ENCODE results near the gene TBCCD1. TPM values are rescaled to one million over a fixed set of nuclear protein-coding genes. Genes with fewer than 3 reads are reported as not detected.
"Not testable (repeated sequence)": the region's sequence is repeated elsewhere in the genome, so short reads cannot be mapped to it uniquely, and the experiment has no call there.

Gene TBCCD1
- total RNA-seq, 1 donor, result 8.4 TPM

DNA sequence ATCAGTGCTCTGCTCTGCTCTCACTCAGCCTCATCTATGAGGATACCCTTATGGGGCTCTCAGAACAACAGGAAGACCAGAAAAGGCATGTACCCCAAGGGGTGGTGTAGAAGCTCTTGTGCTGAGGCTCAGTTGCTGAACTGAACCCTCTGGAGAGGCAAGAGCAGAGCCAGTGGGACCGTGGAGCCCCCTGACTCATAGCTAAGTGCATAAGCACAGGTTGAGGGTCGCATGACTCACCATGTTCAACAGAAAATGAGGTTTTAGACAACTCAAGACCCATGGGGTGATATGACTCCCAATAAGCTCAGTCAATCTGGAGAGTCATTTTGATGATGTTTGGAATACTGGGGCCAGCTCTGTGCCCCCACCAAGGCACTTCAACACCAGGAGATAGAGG is 60.3 kb downstream of the TBCCD1 start:
- Histone ChIP-seq H3K4me1 (ENCODE audit: insufficient read depth, low read length) (no peaks in the 10 kb centered on the region), H3K27me3 (ENCODE audit: insufficient read depth, low read length) (no peaks in the 10 kb centered on the region), H3K4me3 (ENCODE audit: low read length) (no peak overlapping the region), H3K9me3 (ENCODE audit: low read depth, low read length) (no peaks in the 10 kb centered on the region)

- Histone ChIP-seq H3K27me3 (ENCODE audit: insufficient read depth, low read length) (no peaks in the 10 kb centered on the region), H3K9me3 (ENCODE audit: low read depth, low read length) (no peaks in the 10 kb centered on the region)
These were observed 60.9 kb downstream of the TBCCD1 start for GRCh38 chr3:186506191-186506739.

GRCh38 chr3:186502966-186503712 is 64.0 kb downstream of the TBCCD1 start:
- no peaks in the 10 kb centered on the region for H3K4me1 ChIP-seq (ENCODE audit: insufficient read depth, low read length)
- no peak overlapping the region for H3K4me3 ChIP-seq (ENCODE audit: low read length)
- H3K9me3 ChIP-seq (ENCODE audit: low read depth, low read length), result no peaks in the 10 kb centered on the region
- no peaks in the 10 kb centered on the region for H3K27me3 ChIP-seq (ENCODE audit: insufficient read depth, low read length)

More at GRCh38 chr3:186506191-186506739, 60.9 kb downstream of the TBCCD1 start:
- H3K4me1 ChIP-seq (ENCODE audit: insufficient read depth, low read length), result no peaks in the 10 kb centered on the region
- no peak overlapping the region for H3K4me3 ChIP-seq (ENCODE audit: low read length)

GRCh38 chr3:186502138-186502948 is 64.8 kb downstream of the TBCCD1 start:
- no peaks in the 10 kb centered on the region for H3K27me3 ChIP-seq (ENCODE audit: insufficient read depth, low read length)
- no peaks in the 10 kb centered on the region for H3K4me1 ChIP-seq (ENCODE audit: insufficient read depth, low read length)
- H3K4me3 ChIP-seq (ENCODE audit: low read length), result no peak overlapping the region
- H3K9me3 ChIP-seq (ENCODE audit: low read depth, low read length), result no peaks in the 10 kb centered on the region

DNA sequence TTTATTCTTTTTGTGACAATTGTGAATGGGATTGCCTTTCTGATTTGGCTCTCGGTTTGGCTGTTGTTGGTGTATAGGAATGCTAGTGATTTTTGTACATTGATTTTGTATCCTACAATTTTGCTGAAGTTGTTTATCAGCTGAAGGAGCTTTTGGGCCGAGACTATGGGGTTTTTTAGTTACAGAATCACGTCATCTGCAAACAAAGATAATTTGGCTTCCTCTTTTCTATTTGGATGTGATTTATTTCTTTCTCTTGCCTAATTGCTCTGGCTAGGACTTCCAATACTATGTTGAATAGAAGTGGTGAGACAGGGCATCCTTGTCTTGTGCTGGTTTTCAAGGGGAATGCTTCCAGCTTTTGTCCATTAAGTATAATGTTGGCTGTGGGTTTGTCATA is 67.2 kb downstream of the TBCCD1 start:
- not testable (repeated sequence) for H3K4me1 ChIP-seq (ENCODE audit: insufficient read depth, low read length); H3K27me3 ChIP-seq (ENCODE audit: insufficient read depth, low read length); H3K9me3 ChIP-seq (ENCODE audit: low read depth, low read length); H3K4me3 ChIP-seq (ENCODE audit: low read length)

DNA sequence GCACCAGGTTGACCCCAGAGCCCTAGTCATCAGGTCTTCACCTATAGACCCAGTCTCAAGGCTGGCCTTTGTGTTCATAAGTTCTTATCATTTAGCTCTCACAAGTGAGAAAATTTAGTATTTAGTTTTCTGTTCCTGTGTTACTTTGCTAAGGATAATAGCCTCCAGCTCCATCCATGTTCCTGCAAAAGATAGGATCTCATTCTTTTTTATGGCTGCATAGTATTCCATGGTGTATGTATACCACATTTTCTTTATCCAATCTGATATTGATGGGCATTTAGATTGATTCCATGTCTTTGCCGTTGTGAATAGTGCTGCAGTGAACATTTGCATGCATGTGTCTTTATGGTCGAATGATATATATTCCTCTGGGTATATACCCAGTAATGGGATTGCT is 69.1 kb downstream of the TBCCD1 start:
- not testable (repeated sequence) for H3K4me3 ChIP-seq (ENCODE audit: low read length); H3K4me1 ChIP-seq (ENCODE audit: insufficient read depth, low read length); H3K27me3 ChIP-seq (ENCODE audit: insufficient read depth, low read length); H3K9me3 ChIP-seq (ENCODE audit: low read depth, low read length)

GRCh38 chr3:186497608-186498007 is 69.5 kb downstream of the TBCCD1 start:
- H3K9me3 ChIP-seq (ENCODE audit: low read depth, low read length), result no peaks in the 10 kb centered on the region
- H3K4me3 ChIP-seq (ENCODE audit: low read length), result no peak overlapping the region
- no peaks in the 10 kb centered on the region for H3K27me3 ChIP-seq (ENCODE audit: insufficient read depth, low read length)
- no peaks in the 10 kb centered on the region for H3K4me1 ChIP-seq (ENCODE audit: insufficient read depth, low read length)

DNA sequence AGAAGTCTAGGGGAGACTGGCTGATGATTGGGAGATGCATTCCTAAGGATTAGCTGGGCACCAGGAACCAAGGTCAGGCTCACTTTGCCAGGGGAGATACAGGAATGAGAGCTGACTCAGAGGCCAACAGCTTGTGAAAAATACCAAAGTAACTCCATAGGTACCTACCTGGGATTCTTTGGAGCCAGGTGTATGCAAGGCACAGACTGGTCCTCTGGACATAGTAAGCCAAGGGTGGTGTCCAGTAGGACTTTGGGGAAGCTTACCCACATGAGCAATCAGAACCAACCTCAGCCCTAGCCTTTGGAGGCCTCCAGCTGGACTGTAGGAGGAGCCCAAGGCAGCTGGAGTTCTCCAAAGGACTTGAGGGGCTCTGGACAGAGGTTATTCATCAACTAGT is 70.5 kb downstream of the TBCCD1 start:
- Histone ChIP-seq H3K27me3 (ENCODE audit: insufficient read depth, low read length) (no peaks in the 10 kb centered on the region), H3K9me3 (ENCODE audit: low read depth, low read length) (no peaks in the 10 kb centered on the region), H3K4me1 (ENCODE audit: insufficient read depth, low read length) (no peaks in the 10 kb centered on the region), H3K4me3 (ENCODE audit: low read length) (no peak overlapping the region)

Other genes with a start within 250 kb of the TBCCD1 start
- gene DGKG, start 205.1 kb downstream of the TBCCD1 start, total RNA-seq, result 2.5 TPM
- 0.21 TPM for gene CRYGS, start 23.0 kb downstream of the TBCCD1 start, total RNA-seq
- 44.3 TPM for gene DNAJB11, start 3.4 kb upstream of the TBCCD1 start, total RNA-seq
- not detected for gene AHSG, start 45.7 kb upstream of the TBCCD1 start, total RNA-seq
- not detected for gene FETUB, start 73.1 kb upstream of the TBCCD1 start, total RNA-seq
- not detected for gene HRG, start 98.7 kb upstream of the TBCCD1 start, total RNA-seq
- gene KNG1, start 150.0 kb upstream of the TBCCD1 start, total RNA-seq, result 0.21 TPM
- 1,243 TPM for gene EIF4A2, start 216.2 kb upstream of the TBCCD1 start, total RNA-seq
- gene RFC4, start 239.1 kb upstream of the TBCCD1 start, total RNA-seq, result 9.3 TPM